ENCODE data around the gene DNAAF8. TPM values are rescaled to one million over a fixed set of nuclear protein-coding genes. Genes with fewer than 3 reads are reported as not detected.

DNAAF8 gene
- total RNA-seq, 1 experiment from 2014 or later: 1.2 TPM

- BruUV-seq (replicated peaks): TSS peak; percentile 9
- Histone ChIP-seq H3K27ac (ENCODE audit: low read length) (no peak overlapping the region), H3K27me3 (ENCODE audit: low read length) (no peaks in the 10 kb centered on the region), H3K9ac (ENCODE audit: low read length) (no peak overlapping the region), H3K4me2 (ENCODE audit: low read length) (no peak overlapping the region), H3F3A (ENCODE audit: low read length, unreplicated experiment) (no peaks in the 10 kb centered on the region), H3K9me2 (replicated peaks; ENCODE audit: low read length) (no peaks in the 10 kb centered on the region), H3K4me3 (ENCODE audit: low read length) (no peak overlapping the region), H4K20me1 (ENCODE audit: low read length) (no peaks in the 10 kb centered on the region), H3K4me1 (ENCODE audit: insufficient read depth, low read length) (no peaks in the 10 kb centered on the region), H3K9me3 (ENCODE audit: low read length) (no peaks in the 10 kb centered on the region), H3K79me2 (ENCODE audit: low read length) (no peaks in the 10 kb centered on the region), H3K36me3 (ENCODE audit: low read depth, low read length) (no peaks in the 10 kb centered on the region), H2AFZ (ENCODE audit: low read length) (no peak overlapping the region)
- intact Hi-C loops (cut with micrococcal nuclease): no loop called here
- ATAC-seq (no peak), DNase-seq (no peak)
- TF ChIP-seq EZH2 (IDR thresholded peaks at IDR 0.05; ENCODE audit: low read length, unreplicated experiment): no peak
- no peak for TF ChIP-seq EZH2phosphoT487 (IDR thresholded peaks at IDR 0.05; ENCODE audit: borderline replicate concordance, low read length)
- TF ChIP-seq, protein P1, sequence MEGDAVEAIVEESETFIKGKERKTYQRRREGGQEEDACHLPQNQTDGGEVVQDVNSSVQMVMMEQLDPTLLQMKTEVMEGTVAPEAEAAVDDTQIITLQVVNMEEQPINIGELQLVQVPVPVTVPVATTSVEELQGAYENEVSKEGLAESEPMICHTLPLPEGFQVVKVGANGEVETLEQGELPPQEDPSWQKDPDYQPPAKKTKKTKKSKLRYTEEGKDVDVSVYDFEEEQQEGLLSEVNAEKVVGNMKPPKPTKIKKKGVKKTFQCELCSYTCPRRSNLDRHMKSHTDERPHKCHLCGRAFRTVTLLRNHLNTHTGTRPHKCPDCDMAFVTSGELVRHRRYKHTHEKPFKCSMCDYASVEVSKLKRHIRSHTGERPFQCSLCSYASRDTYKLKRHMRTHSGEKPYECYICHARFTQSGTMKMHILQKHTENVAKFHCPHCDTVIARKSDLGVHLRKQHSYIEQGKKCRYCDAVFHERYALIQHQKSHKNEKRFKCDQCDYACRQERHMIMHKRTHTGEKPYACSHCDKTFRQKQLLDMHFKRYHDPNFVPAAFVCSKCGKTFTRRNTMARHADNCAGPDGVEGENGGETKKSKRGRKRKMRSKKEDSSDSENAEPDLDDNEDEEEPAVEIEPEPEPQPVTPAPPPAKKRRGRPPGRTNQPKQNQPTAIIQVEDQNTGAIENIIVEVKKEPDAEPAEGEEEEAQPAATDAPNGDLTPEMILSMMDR (conservative IDR thresholded peaks at IDR 0.05; ENCODE audit: low read depth, low read length): no peak
- ChIA-PET CTCF (no interaction called here), POLR2A (ENCODE audit: unreplicated experiment) (no interaction called here)
Measured at GRCh38 chr16:4747906-4748681, 13.8 kb downstream of the DNAAF8 start.

DNA sequence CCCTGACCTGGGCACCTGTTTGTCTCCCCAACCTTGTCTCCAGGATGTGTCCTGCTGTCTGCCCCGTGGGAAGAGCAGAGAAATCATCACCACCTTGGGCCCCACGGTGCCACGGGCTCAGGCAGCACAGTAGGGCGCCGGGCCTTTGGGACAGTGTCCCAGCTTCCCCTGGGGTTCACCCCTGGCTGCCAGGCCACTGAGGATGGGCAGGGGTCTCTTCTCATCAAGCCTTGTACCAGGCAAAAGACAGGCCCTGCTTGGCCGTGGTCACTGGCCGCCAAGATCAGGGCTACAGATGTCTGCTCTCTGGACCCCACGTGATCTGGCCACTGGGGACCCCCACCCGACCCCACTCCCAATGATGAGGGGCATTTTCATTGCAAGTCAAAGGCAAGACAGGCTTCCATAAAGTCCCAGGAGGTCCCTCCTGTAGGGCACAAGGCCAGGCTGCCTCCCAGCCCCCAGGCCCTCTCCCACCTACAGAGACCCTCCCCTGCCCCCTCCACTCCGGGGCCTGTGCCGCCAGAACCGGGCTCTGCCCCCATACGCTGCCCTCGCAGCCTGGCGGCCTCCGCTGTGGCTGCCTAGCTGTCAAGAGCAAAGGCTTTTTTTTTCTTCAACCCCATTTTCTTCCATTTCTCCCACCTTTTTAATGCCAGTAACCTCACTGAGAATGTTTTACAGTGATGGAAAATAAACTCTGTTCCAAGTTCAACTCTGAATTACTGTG, 14.5 kb downstream of the DNAAF8 start:
- no TSS peak for BruUV-seq (replicated peaks)
- Histone ChIP-seq H3K4me1 (ENCODE audit: insufficient read depth, low read length) (no peaks in the 10 kb centered on the region), H3K4me3 (ENCODE audit: low read length) (no peak overlapping the region), H2AFZ (ENCODE audit: low read length) (no peak overlapping the region), H3K9ac (ENCODE audit: low read length) (no peak overlapping the region), H3K79me2 (ENCODE audit: low read length) (no peaks in the 10 kb centered on the region), H4K20me1 (ENCODE audit: low read length) (no peaks in the 10 kb centered on the region), H3K4me2 (ENCODE audit: low read length) (no peak overlapping the region), H3K27me3 (ENCODE audit: low read length) (no peaks in the 10 kb centered on the region), H3F3A (ENCODE audit: low read length, unreplicated experiment) (no peaks in the 10 kb centered on the region), H3K36me3 (ENCODE audit: low read depth, low read length) (no peaks in the 10 kb centered on the region), H3K9me3 (ENCODE audit: low read length) (no peaks in the 10 kb centered on the region), H3K9me2 (replicated peaks; ENCODE audit: low read length) (no peaks in the 10 kb centered on the region), H3K27ac (ENCODE audit: low read length) (no peak overlapping the region)
- TF ChIP-seq EZH2 (IDR thresholded peaks at IDR 0.05; ENCODE audit: low read length, unreplicated experiment) (no peak), EZH2phosphoT487 (IDR thresholded peaks at IDR 0.05; ENCODE audit: borderline replicate concordance, low read length) (no peak)
- TF ChIP-seq, protein P1 (conservative IDR thresholded peaks at IDR 0.05; ENCODE audit: low read depth, low read length): no peak
- DNase-seq: no peak
- CTCF ChIA-PET: no interaction called here
- intact Hi-C loops (cut with micrococcal nuclease): no loop called here
- ATAC-seq: no peak
- POLR2A ChIA-PET (ENCODE audit: unreplicated experiment): no interaction called here
